Spleen (tissue), 7 donors: ENCODE data around the gene SLC30A3.

ENCODE experiments used
- CTCF ChIP-seq, 11 experiments: fragments of 200-600 bp in 7 of 11; fragments of 450-650 bp in 4 of 11; sonication (generic) in 4 of 11; IDR thresholded peaks in 8 of 11; conservative IDR thresholded peaks in 3 of 11; 1 replicate in 7 of 11; 2 replicates in 4 of 11; pipeline versions ENCODE4 v1.4.0 to v1.8.0; 2016 to 2021; ENCODE audit warnings: antibody characterized with exemption in 11 of 11, inconsistent platforms in 4 of 11, mild to moderate bottlenecking in 1 of 11
- POLR2A ChIP-seq, 3 donors: fragments of 450-650 bp; IDR thresholded peaks; one replicate each; pipeline ENCODE4 v1.5.1; 2017; ENCODE audit warnings: antibody characterized with exemption in 3 of 3, mild to moderate bottlenecking in 1 of 3
- POLR2AphosphoS5 ChIP-seq, 3 donors: sonication (generic); formaldehyde crosslinking; IDR thresholded peaks; one replicate each; pipeline ENCODE4 v1.5.1; 2017; ENCODE audit warnings: antibody characterized with exemption in 3 of 3
- donor health status: DM: no; HTN: no; CAD: no; lungs with moderate emphysema.
- donor health status: DM: no; HTN: no; CAD: no.
- donor health status: DM: no; HTN: no; CAD: no.

DNA sequence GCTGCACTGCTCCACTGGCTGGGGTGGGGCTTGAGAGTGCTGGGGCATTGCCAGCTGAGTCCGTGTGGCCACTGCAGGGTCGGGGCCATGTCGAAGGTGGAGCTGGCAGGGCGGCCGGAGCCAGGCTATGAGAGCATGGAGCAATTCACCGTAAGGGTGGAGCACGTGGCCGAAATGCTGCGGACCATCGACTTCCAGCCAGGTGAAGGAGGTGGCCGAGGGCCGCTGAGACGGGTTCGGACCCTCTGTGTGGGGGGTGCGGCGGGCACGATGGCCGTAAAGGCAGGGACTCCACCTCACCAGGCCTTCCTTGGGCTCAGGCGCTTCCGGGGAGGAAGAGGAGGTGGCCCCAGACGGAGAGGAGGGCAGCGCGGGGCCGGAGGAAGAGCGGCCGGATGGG lies 43.3 kb upstream of the SLC30A3 start:
- TF ChIP-seq POLR2AphosphoS5 (IDR thresholded peaks at IDR 0.05) (no peak), CTCF (IDR thresholded peaks at IDR 0.05 in 8 of 11, conservative IDR thresholded peaks at IDR 0.05 in 3 of 11) (no peak), POLR2A (IDR thresholded peaks at IDR 0.05) (no peak)
